Neural crest cell (in vitro differentiated cells): ENCODE data around the gene PLCH1. TPM values are rescaled to one million over a fixed set of nuclear protein-coding genes. Genes with fewer than 3 reads are reported as not detected.

Experiments
- DNase-seq: peaks from one replicate; pipeline ENCODE4 v3.0.0; 2021; ENCODE audit warnings: low read depth, mixed read lengths, low spot score
- H3K27ac Mint-ChIP-seq: one replicate; pipeline ENCODE4 v1.8.0; 2021; ENCODE audit warnings: mild to moderate bottlenecking, mixed read lengths; ENCODE audit not compliant: unreplicated experiment
- H3K27me3 Mint-ChIP-seq: 2 replicates; pipeline ENCODE4 v1.8.0; 2021; ENCODE audit warnings: low read depth, mild to moderate bottlenecking, mixed read lengths
- H3K36me3 Mint-ChIP-seq: 2 replicates; pipeline ENCODE4 v1.8.0; 2021; ENCODE audit warnings: low read depth, mild to moderate bottlenecking, mixed read lengths
- H3K4me1 Mint-ChIP-seq: 2 replicates; pipeline ENCODE4 v1.8.0; 2021; ENCODE audit warnings: mixed read lengths
- H3K4me3 Mint-ChIP-seq: one replicate; pipeline ENCODE4 v1.8.0; 2021; ENCODE audit warnings: mild to moderate bottlenecking, mixed read lengths
- H3K9me3 Mint-ChIP-seq: 2 replicates; pipeline ENCODE4 v1.8.0; 2021; ENCODE audit warnings: mixed read lengths
- CTCF ChIP-seq: fragments of 200-600 bp; sonication (generic); conservative IDR thresholded peaks from 2 replicates; pipeline ENCODE4 v1.5.0; 2021; ENCODE audit warnings: antibody characterized with exemption, mild to moderate bottlenecking
- total RNA-seq: library from RNA; stranded (reverse); gene quantifications from 2 replicates; pipeline ENCODE4 v1.2.1, GENCODE V29; 2021

The PLCH1 gene
- total RNA-seq, 1 donor from 2014 or later = 22.4 TPM

- Mint-ChIP-seq H3K27ac (no peak overlapping the region), H3K4me1 (peaks cover 14% of the 10 kb centered on the region), H3K4me3 (no peak overlapping the region), H3K9me3 (no peaks in the 10 kb centered on the region), H3K27me3 (no peaks in the 10 kb centered on the region), H3K36me3 (no peaks in the 10 kb centered on the region)
- TF ChIP-seq CTCF = no peak
- no peak for DNase-seq
Observed at GRCh38 chr3:155670335-155670734, 74.5 kb downstream of the PLCH1 start.

- DNase-seq = no peak
- H3K36me3 Mint-ChIP-seq = no peaks in the 10 kb centered on the region
- H3K27ac Mint-ChIP-seq = no peak overlapping the region
- H3K9me3 Mint-ChIP-seq = no peaks in the 10 kb centered on the region
- no peak for TF ChIP-seq CTCF
- no peaks in the 10 kb centered on the region for H3K27me3 Mint-ChIP-seq
- peaks cover 8% of the 10 kb centered on the region for H3K4me1 Mint-ChIP-seq
- no peak overlapping the region for H3K4me3 Mint-ChIP-seq
Observed at GRCh38 chr3:155667988-155668387, 76.9 kb downstream of the PLCH1 start.

- H3K9me3 Mint-ChIP-seq = no peaks in the 10 kb centered on the region
- TF ChIP-seq CTCF = no peak
- peaks cover 4% of the 10 kb centered on the region for H3K4me1 Mint-ChIP-seq
- H3K36me3 Mint-ChIP-seq = no peaks in the 10 kb centered on the region
- no peaks in the 10 kb centered on the region for H3K27me3 Mint-ChIP-seq
- H3K4me3 Mint-ChIP-seq = no peak overlapping the region
- DNase-seq = no peak
- H3K27ac Mint-ChIP-seq = no peak overlapping the region
Observed at GRCh38 chr3:155664925-155665695, 79.8 kb downstream of the PLCH1 start.

GRCh38 chr3:155663467-155664212 is 81.2 kb downstream of the PLCH1 start:
- H3K36me3 Mint-ChIP-seq = no peaks in the 10 kb centered on the region
- H3K27me3 Mint-ChIP-seq = no peaks in the 10 kb centered on the region
- DNase-seq = no peak
- H3K4me1 Mint-ChIP-seq = peaks cover 4% of the 10 kb centered on the region
- no peaks in the 10 kb centered on the region for H3K9me3 Mint-ChIP-seq
- TF ChIP-seq CTCF = no peak
- H3K4me3 Mint-ChIP-seq = no peak overlapping the region
- no peak overlapping the region for H3K27ac Mint-ChIP-seq

GRCh38 chr3:155661760-155662159 is 83.1 kb downstream of the PLCH1 start:
- Mint-ChIP-seq H3K4me3 (no peak overlapping the region), H3K27me3 (no peaks in the 10 kb centered on the region), H3K36me3 (peaks cover 2% of the 10 kb centered on the region), H3K9me3 (no peaks in the 10 kb centered on the region), H3K27ac (no peak overlapping the region), H3K4me1 (peaks cover 4% of the 10 kb centered on the region)
- DNase-seq = no peak
- TF ChIP-seq CTCF = no peak
